AML-193 (cell line): ENCODE measurements around the gene FSTL5.

Source experiments
- DNase-seq, 2 experiments: peaks; one replicate each; lab custom pipeline; 2025; lab: John Stamatoyannopoulos, UW

Gene FSTL5

DNA sequence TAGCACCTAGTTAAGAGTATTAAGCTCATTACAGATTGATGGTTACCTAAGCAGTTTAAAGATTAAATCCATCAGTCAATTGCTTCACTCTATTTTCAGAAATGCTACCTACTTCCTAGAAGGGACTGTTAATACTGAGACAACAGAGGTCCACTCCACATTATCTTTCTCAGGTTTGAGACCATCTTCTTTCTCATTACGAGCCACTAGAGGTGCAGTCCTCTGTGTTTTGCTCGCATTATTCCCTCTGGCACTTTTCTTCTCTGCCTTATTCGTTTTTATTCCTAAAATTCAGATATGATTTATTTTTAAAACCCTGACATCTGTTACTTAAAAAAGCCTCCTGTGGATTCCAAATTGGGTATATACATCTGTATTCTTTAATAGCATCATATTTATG, 459.1 kb downstream of the FSTL5 start:
- DNase-seq, result no peak

DNA sequence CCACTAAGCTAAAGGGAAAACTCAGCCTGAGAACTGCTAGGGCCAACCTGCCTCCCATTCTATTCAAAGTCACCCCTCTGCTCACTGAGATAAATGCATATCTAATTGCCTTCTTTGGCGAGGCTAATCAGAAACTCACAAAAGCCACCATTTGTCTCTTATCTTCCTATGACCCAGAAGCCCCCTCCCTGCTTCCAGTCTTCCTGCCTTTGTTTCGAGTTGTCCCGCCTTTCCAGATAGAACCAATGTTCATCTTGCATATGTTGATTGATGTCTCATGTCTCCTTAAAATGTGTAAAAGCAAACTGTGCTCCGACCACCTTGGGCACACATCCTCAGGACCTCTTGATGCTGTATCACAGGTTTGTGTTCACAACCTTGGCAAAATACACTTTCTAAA, 459.8 kb downstream of the FSTL5 start:
- DNase-seq, result no peak

DNA sequence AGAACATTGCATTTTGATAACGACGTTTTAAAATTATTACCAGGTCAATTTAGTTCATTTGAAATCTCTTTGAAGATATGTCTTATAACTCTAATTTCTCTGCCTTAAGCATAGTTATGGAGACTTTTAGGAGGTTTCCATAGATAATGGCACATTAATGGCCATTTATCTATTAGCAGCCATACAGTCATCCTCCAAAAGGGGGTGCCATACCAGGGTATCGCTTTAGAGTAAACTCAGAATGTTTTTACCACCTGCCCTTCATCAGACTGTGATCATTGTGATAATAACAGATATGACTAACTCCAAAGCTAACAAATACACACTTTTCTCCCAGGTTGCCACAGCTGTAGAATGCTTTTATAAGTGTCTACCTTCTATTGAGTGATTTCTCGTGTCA, 461.5 kb downstream of the FSTL5 start:
- DNase-seq, result peak in 1 of 2 experiments; percentile 1

DNA sequence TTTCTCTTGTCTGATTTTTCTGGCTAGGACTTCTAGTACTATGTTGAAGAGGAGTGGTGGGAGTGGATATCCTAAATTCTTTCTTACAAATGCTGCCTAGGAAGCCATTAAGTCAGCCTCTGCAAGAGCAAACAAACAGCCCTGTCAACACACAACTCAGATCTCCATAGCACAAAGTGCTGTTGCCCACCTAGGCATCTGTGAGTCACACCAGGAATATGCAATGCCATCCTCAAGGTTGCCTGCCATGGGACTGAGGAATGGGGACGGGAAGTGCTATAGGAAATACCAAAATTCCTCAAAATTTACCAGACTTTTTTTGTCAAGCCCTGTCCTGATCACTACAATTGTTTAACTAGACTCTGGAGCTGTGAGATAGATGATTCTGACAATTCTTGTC, 466.9 kb downstream of the FSTL5 start:
- no peak for DNase-seq

DNA sequence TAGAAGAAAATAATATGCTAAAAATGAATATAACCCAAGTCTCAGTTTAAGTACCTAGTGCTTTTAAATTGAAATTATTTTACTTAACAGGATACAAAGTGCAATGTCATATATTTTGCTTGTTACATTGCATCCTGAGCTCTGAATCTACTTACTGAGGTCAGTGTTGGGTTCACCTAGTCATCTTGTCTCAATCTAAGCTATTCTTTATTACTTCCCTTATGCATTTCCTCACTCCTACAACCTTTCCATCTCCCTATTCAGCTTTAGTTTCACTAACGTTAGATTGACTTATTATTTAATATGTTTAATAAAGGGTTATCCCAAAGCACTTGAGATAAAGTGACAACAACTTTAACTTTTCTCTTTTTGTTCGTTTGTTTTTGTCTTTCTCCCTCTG, 483.7 kb downstream of the FSTL5 start:
- DNase-seq, result no peak

DNA sequence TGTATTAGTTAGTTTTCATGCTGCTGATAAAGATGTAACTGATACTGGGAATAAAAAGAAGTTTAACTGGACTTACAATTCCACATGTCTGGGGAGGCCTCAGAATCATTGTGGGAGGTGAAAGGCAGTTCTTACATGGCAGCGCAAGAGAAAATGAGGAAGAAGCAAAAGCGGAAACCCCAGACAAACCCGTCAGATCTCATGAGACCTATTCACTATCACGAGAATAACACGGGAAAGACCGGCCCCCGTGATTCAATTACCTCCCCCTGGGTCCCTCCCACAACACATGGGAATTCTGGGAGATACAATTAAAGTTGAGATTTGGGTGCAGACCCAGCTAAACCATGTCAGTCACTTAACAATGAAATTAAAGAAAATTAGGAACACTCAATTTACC, 499.1 kb downstream of the FSTL5 start:
- no peak for DNase-seq

DNA sequence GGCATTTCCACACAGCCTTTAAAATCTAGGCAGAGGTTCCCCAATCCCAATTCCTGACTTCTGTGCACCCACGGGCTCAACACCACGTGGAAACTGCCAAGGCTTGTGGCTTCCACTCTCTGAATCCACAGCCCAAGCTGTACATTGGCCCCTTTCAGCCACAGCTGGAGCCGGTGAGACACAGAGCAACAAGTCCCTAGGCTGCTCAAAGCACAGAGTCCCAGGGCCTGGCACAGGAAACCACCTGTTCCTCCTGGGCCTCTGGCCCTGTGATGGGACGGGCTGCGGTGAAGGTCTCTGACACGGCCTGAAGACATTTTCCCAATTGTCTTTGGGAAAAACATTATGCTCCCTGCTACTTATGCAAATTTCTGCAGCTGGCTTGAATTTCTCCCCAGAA, 500.0 kb downstream of the FSTL5 start:
- no peak for DNase-seq

DNA sequence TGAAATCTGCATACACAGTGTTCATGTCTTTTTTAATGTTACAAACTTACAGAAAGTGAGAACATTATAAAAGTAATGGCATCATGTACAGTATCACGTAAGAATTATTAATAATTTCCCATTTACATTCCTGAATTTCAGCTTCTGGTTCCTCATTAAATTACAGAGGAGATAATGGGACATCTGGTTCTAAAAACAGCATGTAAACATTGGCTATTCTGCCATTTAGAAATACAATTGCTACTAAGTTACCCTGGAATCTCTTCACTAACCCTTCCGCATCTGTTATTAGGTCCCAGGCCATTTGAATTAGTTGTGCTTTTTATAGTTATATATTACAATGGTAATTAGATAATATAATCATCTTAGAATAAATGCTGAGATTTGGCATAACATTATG, 505.1 kb downstream of the FSTL5 start:
- DNase-seq, result no peak

DNA sequence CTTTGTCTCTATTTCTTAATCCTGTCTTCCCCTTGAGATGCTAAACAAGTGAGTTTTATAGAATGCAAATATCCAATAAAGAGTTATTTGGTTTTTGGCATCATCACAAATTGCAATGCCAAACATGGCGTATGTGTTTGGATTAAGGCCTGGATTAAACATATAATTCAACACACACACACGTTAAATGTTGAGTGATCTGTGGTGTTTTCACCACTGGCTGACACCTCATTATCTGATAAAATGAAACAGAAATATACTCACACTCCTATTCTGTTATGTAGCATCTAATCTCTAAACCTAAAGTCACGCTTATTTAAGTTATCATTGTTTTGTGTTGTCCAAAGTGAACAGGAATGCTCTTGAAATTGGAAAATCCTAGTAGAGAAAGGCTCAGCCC, 506.2 kb downstream of the FSTL5 start:
- no peak for DNase-seq

DNA sequence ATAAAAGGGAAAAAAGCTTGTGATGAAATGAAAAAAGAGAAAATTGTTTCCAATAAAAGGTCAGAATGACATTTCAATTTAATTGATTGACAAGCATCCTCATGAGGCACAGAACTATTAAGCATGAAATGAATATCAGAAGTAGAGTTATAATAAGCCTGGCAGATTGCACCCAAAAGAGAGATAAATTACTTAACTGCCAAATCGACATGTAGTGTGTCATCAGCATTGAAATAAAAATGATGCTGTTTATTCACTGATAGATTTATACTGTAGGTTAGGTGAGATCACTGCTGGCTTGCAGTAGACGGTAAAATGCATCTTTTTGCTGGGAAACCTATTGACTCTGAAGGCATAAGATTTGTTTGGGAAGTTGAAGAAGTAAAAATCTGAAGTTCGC, 507.2 kb downstream of the FSTL5 start:
- no peak for DNase-seq

DNA sequence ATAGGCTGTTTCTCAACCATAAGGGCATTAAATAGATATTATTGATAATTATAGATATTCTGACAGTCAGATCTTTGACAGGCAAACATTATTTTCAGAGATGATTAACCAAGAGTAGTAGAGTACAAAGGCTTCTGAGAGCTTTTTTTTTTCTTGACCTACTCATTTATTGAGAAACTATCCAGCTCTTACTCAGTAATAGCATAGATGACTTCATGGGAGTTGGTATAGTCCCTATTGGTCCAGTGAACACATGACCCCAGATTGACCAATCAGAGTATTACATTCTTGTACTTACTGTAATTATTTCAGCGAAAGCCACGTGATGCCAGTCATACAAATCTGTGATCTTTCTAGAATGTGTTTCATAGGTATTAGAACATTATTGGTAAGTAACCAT, 508.7 kb downstream of the FSTL5 start:
- no peak for DNase-seq

DNA sequence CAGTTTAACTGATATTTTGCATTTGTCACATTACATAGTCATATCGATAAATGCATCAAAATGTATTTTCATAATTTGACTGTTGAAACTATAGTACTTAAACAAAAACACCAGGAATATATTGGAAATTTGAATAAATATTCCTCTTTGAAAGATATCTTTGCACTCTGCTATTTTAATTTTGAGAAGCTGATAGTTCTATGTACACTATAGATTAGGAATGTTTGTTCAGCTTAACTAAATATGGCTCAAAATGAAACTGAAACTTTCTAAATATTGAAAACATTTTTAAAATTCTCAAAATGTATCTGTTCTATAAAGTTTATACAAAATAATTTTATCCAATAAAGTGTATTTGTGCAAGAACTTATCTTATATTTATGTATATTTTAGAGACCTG, 510.1 kb downstream of the FSTL5 start:
- no peak for DNase-seq

DNA sequence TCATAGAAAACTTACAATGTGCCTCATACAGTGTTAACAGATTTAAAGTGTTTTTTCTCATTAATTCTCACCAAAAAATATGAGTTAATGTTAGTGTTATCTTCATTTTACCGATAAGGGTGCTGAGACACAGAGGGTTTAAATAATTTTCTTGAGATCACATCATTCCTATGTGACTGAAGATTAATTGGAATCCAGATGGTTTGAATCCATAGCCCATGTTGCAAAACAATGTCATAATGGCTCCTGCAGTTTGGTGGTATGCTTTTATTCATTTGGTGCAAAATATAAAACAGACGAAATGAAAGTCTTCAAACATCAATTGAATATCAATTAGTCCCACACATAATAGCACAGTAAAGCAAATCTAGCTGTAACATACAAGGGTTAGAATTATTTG, 512.2 kb downstream of the FSTL5 start:
- no peak for DNase-seq

DNA sequence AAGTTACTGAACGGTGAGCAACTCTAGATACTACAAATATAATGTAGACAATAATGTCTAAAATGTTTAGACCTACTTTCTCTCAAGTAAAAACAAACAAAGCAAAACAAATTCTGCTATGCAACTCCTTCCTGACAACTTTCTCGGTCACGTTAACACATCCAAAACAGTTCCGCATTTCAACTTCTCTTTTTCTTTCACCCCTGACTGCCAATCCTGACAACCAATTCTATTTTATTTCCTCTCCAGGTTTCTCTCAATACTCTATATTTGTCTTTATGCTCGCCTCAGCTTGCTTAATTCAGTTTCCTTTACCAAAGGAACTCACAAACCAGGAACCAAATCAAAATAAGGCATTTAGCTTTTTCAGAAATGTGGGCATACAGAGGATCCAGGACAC, 513.0 kb downstream of the FSTL5 start:
- DNase-seq, result peak; percentile 51 to 64

DNA sequence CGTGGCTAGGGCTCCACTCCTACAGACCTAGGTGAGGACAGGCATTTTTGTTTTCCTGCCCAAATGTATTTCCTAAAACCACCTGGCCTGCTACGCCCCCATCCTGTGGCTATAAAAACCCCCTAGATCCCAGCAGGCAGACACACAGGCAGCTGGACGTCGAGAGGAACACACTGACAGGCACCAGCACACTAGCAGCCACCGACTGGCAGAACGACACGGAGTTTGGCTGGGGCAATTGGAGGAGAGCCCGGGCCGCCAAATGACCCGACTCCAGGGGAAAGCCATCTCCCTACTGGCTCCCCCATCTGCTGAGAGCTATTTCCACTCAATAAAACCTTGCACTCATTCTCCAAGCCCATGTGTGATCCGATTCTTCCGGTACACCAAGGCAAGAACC, 516.0 kb downstream of the FSTL5 start:
- no peak for DNase-seq

DNA sequence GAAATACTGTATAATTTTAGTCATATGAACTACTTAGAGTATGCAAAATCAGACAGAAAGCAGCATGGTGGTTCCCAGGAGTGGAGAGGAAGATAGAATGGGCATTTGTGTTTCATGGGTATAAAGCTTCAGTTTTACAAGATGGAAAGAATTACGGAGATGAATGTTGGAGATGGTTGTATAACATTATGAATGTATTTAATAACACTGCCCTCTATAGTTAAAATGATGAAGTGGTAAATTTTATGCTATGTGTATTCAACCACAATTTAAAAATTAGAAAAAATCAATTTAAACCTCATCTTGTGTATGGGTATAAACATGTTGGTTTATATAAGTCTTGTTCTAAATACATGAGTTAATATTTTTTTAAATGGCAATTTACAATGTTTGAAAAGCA, 521.1 kb downstream of the FSTL5 start:
- DNase-seq, result peak in 1 of 2 experiments; percentile 4

DNA sequence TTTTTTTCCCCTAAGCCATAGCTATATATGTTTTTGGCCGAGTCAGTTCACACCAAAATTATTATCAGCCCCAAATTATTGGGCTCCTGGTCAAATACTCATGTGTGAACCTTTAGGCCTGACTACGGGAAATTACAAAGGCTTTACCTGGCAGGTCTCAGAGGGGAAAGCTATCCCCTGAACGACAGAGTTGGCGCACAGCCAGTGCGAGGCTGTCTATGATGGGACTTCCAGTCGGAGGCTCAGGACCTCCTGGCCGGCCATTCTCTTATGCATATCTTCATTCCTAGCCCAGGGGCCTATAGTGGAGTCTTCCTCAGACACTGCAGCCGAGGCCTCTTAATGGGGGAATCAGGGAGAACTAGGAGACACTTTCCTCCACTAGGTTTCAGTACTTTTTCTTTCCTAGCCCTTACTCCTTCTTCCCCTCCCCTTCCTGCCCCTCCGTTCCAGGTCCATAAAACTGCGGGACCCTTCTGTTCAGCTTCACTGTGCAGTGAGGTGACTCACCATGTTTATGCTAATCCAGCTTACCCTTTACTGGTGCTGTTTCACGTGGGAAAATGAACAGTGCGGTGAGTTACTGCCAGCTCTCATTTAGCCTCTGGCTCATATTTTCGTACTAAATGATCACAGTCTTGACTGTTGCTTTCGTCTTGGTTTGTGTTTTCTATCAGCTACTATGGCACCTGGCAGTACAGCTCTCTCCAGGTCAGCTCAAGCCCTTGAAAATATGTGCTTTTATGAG, 533.9 kb downstream of the FSTL5 start:
- DNase-seq, result no peak

DNA sequence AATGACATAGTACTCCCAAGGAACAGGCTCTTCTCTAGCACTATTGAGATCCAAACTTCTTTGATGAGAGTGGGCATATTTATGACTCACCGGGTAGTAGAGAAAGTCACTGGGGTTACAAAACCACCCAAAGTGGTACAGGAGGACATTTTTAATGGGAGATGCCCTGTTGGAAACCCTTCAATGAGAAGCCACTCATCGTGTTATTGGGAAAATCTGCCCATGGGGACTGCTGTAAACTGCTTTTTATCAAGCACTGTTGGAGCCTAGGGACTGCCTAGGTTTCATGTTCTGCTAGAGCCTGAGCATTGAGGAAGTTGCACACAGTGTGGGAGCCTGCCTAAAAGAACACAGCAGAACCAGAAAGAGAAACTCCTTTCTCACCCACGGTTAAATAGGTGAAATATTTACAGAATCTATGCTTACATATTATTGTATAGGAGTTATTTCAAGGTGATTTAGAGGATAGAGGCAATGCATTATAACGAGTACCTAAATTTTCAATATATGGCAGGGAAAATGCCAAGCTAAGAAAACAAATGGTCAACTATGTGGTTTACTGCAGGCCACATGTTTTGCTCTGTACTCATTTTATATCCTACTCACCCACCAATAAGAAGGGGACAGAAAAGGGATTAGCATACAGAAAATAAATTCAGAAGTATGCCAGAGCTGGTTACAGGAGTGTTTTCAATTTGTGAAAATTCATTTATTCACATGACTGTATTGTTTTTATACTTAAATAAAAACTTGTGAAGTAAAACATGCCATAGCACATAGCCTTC, 559.1 kb downstream of the FSTL5 start:
- DNase-seq, result peak in 1 of 2 experiments; percentile 0

DNA sequence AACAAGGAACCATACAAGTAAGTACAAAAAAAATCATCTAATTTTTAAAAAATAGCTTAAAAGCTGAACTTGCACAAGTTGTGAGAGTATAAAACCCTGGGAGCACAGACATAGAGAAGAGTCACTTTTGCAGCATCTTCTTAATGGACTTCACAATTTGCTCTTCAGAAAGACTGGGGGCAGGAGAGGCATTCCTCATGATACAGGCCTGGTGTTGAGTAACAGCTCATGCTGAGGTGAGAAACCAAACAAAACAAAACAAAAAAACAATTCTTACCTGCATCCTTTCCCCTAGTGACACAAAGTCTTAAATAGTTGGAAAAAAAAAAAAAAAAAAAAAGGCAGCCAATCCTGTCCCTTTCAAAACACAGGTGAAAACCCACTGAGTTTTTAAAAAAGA, 562.8 kb downstream of the FSTL5 start:
- DNase-seq, result no peak

DNA sequence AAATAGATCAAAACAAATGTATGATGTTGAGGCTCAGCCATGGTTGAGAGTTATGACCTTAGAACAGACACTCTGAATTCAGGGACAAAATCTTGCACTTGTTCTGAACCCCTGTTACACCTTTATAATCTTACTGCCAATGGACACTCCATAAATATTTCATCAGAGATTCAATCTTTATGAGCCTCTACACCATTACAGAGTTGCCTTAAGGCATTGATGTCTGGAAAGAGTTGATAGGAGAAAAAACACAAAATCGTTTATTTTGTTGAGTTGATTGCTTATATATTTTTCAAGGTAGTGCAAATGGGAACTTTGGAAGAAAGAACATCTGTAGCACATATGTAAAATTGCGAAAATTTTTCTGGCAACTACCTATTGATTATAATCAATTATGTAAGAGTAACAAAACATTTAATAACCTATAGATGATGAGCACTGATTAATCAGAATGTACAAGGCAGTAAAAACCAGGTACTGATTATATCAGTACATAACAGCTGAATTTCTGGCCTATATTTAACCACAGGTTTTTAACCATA, 568.5 kb downstream of the FSTL5 start:
- no peak for DNase-seq

DNA sequence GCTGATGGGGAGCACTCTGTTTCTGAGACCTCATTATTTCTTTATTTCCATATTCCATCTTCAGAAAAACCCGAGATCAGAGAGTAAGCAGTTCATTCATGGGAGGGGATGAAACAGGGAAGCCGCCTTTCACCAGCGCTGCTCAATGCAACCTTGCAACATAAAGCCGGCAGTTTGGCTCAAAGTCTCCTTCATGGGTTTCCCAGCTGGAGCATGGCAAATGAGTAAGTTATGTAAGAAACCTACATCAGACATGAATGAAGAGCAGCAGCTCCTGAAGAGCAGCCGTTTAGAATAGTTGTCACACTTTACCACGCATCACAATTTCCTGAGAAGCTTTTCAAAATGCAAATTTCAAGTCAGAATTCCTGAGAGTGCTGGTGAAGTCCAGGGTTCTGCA, 578.8 kb downstream of the FSTL5 start:
- no peak for DNase-seq

DNA sequence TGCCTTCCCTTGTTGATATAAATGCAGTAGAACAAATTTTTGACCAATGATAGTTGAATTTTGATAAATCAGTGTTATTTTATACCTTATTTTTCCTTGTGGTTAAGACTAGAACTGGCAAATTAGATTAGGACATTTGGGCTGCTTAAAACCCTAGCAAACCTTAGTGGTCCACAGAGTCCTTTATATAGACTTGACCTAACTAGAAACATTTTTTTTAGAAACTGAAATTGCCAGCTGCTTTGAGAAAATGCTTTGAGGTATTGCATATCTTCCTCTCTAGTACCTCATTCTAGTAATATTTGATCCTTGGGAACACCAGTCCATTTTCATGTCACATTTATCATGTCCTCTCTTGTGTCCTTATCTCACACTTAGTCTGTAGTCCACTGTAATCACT, 580.3 kb downstream of the FSTL5 start:
- no peak for DNase-seq
